ENCODE results near the gene TMEM164.
"Not testable (repeated sequence)": the region's sequence is repeated elsewhere in the genome, so short reads cannot be mapped to it uniquely, and the experiment has no call there.

TMEM164 gene

DNA sequence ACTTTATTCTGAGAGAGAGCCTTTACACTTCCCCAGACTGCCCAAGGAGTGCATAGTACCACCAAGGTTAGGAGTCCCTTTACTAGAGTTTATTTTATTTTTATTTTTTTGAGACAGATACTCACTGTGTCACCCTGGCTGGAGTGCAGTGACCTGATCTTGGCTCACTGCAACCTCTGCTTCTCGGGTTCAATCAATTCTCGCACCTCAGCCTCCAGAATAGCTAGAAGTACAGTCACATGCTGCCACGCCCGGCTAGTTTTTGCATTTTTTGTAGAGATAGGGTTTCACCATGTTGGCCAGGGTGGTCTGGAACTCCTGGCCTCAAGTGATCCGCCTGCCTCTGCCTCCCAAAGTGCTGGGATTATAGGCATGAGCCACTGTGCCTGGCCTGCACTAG lies 151.4 kb downstream of the TMEM164 start:
- H3K4me1 ChIP-seq (ENCODE audit: control insufficient read depth, insufficient read depth, low read length); H3K27me3 ChIP-seq (ENCODE audit: control insufficient read depth, insufficient read depth, low read length): not testable (repeated sequence)

DNA sequence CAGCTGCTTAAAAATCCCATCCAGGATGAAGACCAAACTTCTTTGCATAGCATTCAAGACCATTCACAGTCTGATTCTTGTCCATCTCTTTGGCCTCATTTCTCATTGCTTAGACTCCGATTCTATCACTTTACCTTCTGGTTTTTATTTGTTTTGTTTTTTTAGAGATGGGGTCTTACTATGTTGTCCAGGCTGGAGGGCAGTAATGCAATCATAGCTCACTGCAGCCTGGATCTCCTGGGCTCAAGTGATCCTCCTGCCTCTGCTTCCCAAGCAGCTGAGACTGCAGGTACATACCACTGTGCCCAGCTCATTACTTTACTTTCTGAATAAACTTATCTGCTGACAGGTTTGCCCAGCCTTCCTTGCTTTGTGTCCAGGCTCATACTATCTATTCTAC lies 152.8 kb downstream of the TMEM164 start:
- no peaks in the 10 kb centered on the region for H3K36me3 ChIP-seq (ENCODE audit: control insufficient read depth, insufficient read depth, low read length)
- H3K9ac ChIP-seq (ENCODE audit: low read length): no peak overlapping the region
- no peaks in the 10 kb centered on the region for H3K9me3 ChIP-seq (ENCODE audit: control insufficient read depth, low read length)
- H3K27me3 ChIP-seq (ENCODE audit: control insufficient read depth, insufficient read depth, low read length): no peaks in the 10 kb centered on the region
- no peak overlapping the region for H3K4me3 ChIP-seq (ENCODE audit: low read length)
- H3K4me1 ChIP-seq (ENCODE audit: control insufficient read depth, insufficient read depth, low read length): peaks cover under 1% of the 10 kb centered on the region

More for the DNA sequence above, 151.4 kb downstream of the TMEM164 start:
- H3K4me3 ChIP-seq (ENCODE audit: low read length); H3K36me3 ChIP-seq (ENCODE audit: control insufficient read depth, insufficient read depth, low read length); H3K9me3 ChIP-seq (ENCODE audit: control insufficient read depth, low read length); H3K9ac ChIP-seq (ENCODE audit: low read length): not testable (repeated sequence)

DNA sequence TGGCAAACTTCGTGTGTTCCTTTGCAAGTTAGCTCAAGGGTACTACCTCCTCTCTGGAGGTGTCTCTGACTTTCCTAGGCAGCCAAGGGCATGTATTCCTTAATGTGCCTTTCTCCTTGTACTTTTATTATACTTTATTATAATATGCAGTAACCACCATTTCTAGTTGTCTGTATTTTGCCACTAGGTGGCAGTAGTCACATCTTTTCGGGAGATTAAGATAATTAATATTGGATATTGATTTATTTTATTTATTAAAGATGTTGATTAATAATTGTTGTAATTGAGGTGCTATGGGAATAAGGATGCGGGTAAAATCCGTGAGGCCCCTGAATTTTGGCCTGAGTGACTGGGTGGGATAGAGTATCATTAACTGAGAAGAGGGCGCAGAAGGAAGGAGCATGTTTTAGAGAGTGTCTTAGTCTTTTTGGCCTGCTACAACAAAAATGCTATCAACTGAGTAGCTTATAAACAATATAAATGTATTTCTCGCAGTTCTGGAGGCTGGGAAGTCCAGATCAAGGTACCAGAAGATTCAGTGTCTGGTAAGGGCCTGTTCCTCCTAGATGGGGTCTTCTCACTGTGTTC lies 153.3 kb downstream of the TMEM164 start:
- H3K9me3 ChIP-seq (ENCODE audit: control insufficient read depth, low read length): no peaks in the 10 kb centered on the region
- H3K36me3 ChIP-seq (ENCODE audit: control insufficient read depth, insufficient read depth, low read length): no peaks in the 10 kb centered on the region

DNA sequence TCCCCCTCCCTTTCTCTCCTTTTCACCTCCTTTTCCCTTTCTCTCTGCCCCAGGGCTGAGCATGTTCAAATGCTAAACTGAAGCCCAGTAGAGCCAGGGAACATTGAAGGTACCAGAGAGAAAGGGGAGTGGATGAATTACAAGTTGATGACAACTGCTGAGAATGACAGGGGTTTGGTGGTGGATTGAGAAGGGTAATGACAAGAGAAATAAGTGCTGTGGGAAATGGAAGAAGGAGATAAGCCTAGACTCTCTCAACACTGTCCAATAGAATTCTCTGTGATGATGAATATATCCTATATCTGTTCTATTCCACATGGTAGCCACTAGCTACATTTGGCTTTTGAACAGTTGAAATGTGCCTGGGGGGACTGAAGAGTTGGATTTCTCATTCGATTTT lies 154.5 kb downstream of the TMEM164 start:
- Histone ChIP-seq H3K9me3 (ENCODE audit: control insufficient read depth, low read length) (no peaks in the 10 kb centered on the region), H3K9ac (ENCODE audit: low read length) (no peak overlapping the region), H3K4me1 (ENCODE audit: control insufficient read depth, insufficient read depth, low read length) (peaks cover 3% of the 10 kb centered on the region), H3K36me3 (ENCODE audit: control insufficient read depth, insufficient read depth, low read length) (no peaks in the 10 kb centered on the region), H3K4me3 (ENCODE audit: low read length) (no peak overlapping the region), H3K27me3 (ENCODE audit: control insufficient read depth, insufficient read depth, low read length) (no peaks in the 10 kb centered on the region)

More for the DNA sequence above, 153.3 kb downstream of the TMEM164 start:
- H3K27me3 ChIP-seq (ENCODE audit: control insufficient read depth, insufficient read depth, low read length): no peaks in the 10 kb centered on the region
- H3K9ac ChIP-seq (ENCODE audit: low read length): no peak overlapping the region
- peaks cover 3% of the 10 kb centered on the region for H3K4me1 ChIP-seq (ENCODE audit: control insufficient read depth, insufficient read depth, low read length)
- no peak overlapping the region for H3K4me3 ChIP-seq (ENCODE audit: low read length)

DNA sequence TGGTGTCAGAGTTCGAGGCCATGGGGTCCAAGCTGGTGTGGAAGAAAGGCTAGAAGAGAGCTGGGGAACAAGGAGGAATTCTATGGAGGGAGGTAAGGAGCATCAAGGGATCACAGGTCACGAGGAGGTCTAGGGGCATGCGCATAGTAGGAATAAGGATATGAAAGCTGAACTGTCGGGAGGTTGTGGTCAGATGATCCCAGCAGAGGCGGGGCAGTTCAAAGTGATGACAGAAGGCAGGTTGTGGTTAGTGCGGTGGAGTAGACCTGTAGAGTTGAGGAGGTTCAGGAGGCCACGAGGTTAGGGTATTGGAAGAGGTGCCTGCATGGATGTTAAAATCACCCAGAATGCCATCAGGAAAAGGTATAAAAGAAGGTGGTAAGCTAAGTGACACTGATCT lies 156.3 kb downstream of the TMEM164 start:
- H3K27me3 ChIP-seq (ENCODE audit: control insufficient read depth, insufficient read depth, low read length): no peaks in the 10 kb centered on the region

DNA sequence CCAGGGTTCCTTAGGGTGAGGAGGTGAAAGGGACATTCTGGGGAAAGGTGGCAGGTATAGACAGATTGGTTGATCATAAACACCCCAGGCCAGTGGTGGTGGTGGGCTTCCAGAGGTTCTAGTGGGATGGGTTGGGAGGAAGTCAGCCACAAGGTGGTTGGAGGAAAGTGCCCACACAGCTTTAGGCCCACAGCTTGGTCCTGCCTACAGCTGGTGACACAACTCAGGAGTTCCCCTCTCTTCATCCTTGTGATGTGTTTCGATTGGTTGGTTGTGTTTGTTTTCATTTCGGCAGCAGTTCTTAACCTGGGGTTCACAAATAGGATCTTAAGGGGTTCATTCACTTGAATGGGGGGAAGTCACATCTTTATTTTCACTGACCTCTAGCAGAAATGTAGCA lies 157.0 kb downstream of the TMEM164 start:
- Histone ChIP-seq H3K27me3 (ENCODE audit: control insufficient read depth, insufficient read depth, low read length) (no peaks in the 10 kb centered on the region), H3K4me3 (ENCODE audit: low read length) (no peak overlapping the region)

More for the DNA sequence above, 156.3 kb downstream of the TMEM164 start:
- Histone ChIP-seq H3K9ac (ENCODE audit: low read length) (no peak overlapping the region), H3K36me3 (ENCODE audit: control insufficient read depth, insufficient read depth, low read length) (no peaks in the 10 kb centered on the region), H3K4me3 (ENCODE audit: low read length) (no peak overlapping the region), H3K9me3 (ENCODE audit: control insufficient read depth, low read length) (no peaks in the 10 kb centered on the region), H3K4me1 (ENCODE audit: control insufficient read depth, insufficient read depth, low read length) (peaks cover 3% of the 10 kb centered on the region)

DNA sequence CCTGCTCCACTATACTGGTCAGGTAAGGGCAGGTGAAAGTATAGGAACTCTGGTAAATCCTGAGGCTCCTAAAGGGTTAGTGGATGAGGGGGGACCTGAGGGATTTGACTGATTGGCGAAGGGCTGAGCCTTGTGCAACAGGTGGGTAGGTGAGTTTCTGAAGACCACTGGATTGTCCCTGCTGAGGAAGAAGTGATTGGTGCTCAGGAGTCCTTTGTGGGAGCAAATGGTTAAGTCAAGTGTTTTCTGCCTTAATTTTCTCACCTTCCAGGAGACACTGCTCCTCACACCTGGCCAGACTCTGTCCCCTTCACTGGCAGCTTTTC lies 158.4 kb downstream of the TMEM164 start:
- Histone ChIP-seq H3K27me3 (ENCODE audit: control insufficient read depth, insufficient read depth, low read length) (no peaks in the 10 kb centered on the region), H3K36me3 (ENCODE audit: control insufficient read depth, insufficient read depth, low read length) (no peaks in the 10 kb centered on the region), H3K9ac (ENCODE audit: low read length) (no peak overlapping the region), H3K4me3 (ENCODE audit: low read length) (no peak overlapping the region), H3K9me3 (ENCODE audit: control insufficient read depth, low read length) (no peaks in the 10 kb centered on the region), H3K4me1 (ENCODE audit: control insufficient read depth, insufficient read depth, low read length) (peaks cover 3% of the 10 kb centered on the region)

More for the DNA sequence above, 157.0 kb downstream of the TMEM164 start:
- no peak overlapping the region for H3K9ac ChIP-seq (ENCODE audit: low read length)
- H3K36me3 ChIP-seq (ENCODE audit: control insufficient read depth, insufficient read depth, low read length): no peaks in the 10 kb centered on the region
- H3K4me1 ChIP-seq (ENCODE audit: control insufficient read depth, insufficient read depth, low read length): peaks cover 3% of the 10 kb centered on the region
- no peaks in the 10 kb centered on the region for H3K9me3 ChIP-seq (ENCODE audit: control insufficient read depth, low read length)

DNA sequence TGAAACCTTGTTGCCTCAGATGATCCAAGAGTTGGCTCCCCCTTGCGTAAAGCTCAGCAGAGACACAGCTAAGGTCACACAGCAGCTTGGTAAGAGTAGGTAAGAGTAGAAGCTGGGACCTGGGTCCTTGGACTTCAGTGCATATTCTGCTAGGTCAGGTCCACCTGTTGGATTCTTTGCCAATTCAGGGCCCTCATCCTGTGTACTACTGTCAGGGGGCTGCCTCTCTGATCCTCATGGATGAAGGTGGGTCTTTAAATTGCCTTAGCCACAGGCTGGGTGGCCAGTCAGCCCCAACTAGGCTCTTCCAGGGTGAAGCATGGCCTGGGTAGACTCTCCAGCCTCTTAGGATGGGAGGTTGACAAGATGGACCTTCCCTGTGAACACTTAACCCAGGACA lies 159.2 kb downstream of the TMEM164 start:
- Histone ChIP-seq H3K4me3 (ENCODE audit: low read length) (no peak overlapping the region), H3K9me3 (ENCODE audit: control insufficient read depth, low read length) (no peaks in the 10 kb centered on the region), H3K9ac (ENCODE audit: low read length) (no peak overlapping the region), H3K4me1 (ENCODE audit: control insufficient read depth, insufficient read depth, low read length) (peaks cover 3% of the 10 kb centered on the region), H3K27me3 (ENCODE audit: control insufficient read depth, insufficient read depth, low read length) (no peaks in the 10 kb centered on the region), H3K36me3 (ENCODE audit: control insufficient read depth, insufficient read depth, low read length) (no peaks in the 10 kb centered on the region)

DNA sequence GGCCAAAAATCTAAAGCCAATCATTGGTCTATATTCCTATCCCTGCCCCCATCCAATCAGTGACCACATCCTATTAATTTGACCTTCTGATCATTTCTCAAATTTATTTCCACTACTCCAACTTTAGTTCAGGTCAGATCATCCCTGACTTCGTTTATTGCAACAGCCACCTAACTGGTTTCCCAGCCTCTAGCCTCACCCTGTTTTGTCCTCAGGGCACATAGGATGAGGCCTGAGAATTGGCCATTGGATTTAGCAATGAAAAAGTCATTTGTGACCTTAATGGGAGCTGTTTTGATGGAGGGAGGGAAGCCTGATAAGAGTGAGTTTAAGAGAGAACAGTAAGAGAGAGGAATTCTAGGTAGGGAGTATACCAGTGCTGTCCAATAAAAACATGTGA lies 160.0 kb downstream of the TMEM164 start:
- no peaks in the 10 kb centered on the region for H3K36me3 ChIP-seq (ENCODE audit: control insufficient read depth, insufficient read depth, low read length)
- H3K27me3 ChIP-seq (ENCODE audit: control insufficient read depth, insufficient read depth, low read length): no peaks in the 10 kb centered on the region
- H3K4me3 ChIP-seq (ENCODE audit: low read length): no peak overlapping the region
- peaks cover 3% of the 10 kb centered on the region for H3K4me1 ChIP-seq (ENCODE audit: control insufficient read depth, insufficient read depth, low read length)
- no peaks in the 10 kb centered on the region for H3K9me3 ChIP-seq (ENCODE audit: control insufficient read depth, low read length)
- H3K9ac ChIP-seq (ENCODE audit: low read length): no peak overlapping the region

DNA sequence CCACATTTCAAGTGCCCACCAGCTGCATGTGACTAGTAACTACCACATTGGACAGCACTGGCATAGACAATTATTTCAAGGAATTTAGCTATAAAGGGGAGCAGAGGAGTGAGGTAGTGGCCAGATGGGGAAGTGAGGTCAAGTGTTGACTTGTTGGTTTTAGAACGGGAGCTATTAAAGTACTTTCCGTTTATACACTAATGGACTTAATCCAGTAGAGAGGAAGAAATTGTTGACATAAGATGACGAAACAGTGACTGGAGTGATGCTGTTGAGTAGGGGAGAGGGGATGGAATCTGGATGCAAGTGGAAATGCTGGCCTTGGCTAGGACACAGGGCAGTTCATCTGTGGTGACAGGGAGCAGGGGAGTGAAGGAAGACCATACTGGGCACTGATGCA lies 160.6 kb downstream of the TMEM164 start:
- H3K27me3 ChIP-seq (ENCODE audit: control insufficient read depth, insufficient read depth, low read length): no peaks in the 10 kb centered on the region
- no peak overlapping the region for H3K9ac ChIP-seq (ENCODE audit: low read length)
- no peaks in the 10 kb centered on the region for H3K9me3 ChIP-seq (ENCODE audit: control insufficient read depth, low read length)
- no peak overlapping the region for H3K4me3 ChIP-seq (ENCODE audit: low read length)
- H3K36me3 ChIP-seq (ENCODE audit: control insufficient read depth, insufficient read depth, low read length): no peaks in the 10 kb centered on the region
- peaks cover 3% of the 10 kb centered on the region for H3K4me1 ChIP-seq (ENCODE audit: control insufficient read depth, insufficient read depth, low read length)

DNA sequence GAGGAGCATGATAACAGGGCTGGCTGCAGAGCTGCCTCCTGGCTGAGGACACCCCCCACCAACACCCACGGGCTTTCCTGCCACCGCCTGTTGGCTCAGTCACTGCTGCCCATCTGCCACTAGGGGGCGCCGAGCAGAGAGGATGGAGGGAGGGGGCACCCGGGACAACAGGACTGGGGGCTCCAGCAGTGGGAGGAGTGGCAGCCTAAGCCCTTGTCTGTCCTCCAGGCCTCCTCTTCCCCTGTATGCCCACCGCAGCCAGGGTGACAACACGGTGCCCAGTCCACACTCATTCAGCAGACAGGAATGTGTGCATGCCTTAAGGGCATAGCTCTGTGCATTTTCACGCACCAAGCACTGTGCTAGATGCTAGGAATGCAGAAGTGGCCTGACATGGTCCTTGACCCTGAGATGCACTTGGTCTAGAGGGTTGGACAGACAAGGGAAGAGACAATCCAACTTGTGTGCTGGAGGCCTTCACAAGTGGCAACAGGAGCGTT lies 165.1 kb downstream of the TMEM164 start:
- Histone ChIP-seq H3K27me3 (ENCODE audit: control insufficient read depth, insufficient read depth, low read length) (no peaks in the 10 kb centered on the region), H3K9ac (ENCODE audit: low read length) (no peak overlapping the region), H3K4me3 (ENCODE audit: low read length) (no peak overlapping the region), H3K4me1 (ENCODE audit: control insufficient read depth, insufficient read depth, low read length) (peaks cover 1% of the 10 kb centered on the region), H3K36me3 (ENCODE audit: control insufficient read depth, insufficient read depth, low read length) (no peaks in the 10 kb centered on the region), H3K9me3 (ENCODE audit: control insufficient read depth, low read length) (no peaks in the 10 kb centered on the region)

DNA sequence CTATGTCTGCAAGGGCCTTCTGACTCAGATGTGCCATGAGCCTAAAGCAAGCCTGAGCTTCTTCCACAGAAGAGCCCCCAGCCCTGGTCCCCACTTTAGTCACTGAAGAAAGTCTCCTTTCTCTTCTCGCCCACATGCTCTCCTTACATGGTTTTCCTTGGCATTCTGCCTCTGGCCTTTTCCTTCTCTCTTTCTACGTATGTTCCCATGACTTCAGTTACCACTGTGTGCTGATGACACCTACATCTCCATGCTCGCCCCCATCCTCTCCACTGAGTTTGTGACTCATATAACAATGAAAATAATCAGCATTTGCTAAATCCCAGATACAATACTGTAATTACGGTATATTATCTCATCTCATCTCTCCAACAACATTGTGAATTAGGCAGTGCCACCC lies 165.7 kb downstream of the TMEM164 start:
- Histone ChIP-seq H3K27me3 (ENCODE audit: control insufficient read depth, insufficient read depth, low read length) (no peaks in the 10 kb centered on the region), H3K9ac (ENCODE audit: low read length) (no peak overlapping the region), H3K36me3 (ENCODE audit: control insufficient read depth, insufficient read depth, low read length) (no peaks in the 10 kb centered on the region), H3K4me3 (ENCODE audit: low read length) (no peak overlapping the region), H3K9me3 (ENCODE audit: control insufficient read depth, low read length) (no peaks in the 10 kb centered on the region), H3K4me1 (ENCODE audit: control insufficient read depth, insufficient read depth, low read length) (peaks cover 7% of the 10 kb centered on the region)

DNA sequence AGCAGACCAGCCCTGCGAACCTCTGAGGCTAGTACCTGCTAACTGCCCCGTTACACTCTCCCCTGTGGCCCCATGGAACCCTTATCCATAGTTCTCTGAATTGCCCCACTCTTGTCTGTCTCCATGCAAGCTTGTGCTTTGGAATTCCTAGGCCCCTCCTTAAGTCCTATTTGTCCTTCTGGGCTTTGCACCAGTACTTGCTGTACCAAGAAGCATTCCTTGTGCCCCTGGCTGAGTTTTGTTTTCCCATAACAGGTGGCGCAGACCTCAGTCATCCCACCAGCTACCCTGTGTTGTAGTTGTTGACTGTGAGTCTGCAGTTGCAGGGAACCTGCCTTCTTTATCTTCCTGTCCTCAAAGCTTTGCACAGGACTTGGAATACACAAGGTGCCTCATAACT lies 167.1 kb downstream of the TMEM164 start:
- H3K9ac ChIP-seq (ENCODE audit: low read length): no peak overlapping the region
- H3K4me1 ChIP-seq (ENCODE audit: control insufficient read depth, insufficient read depth, low read length): peaks cover 12% of the 10 kb centered on the region
- H3K4me3 ChIP-seq (ENCODE audit: low read length): no peak overlapping the region

More for the DNA sequence above, 167.1 kb downstream of the TMEM164 start:
- Histone ChIP-seq H3K27me3 (ENCODE audit: control insufficient read depth, insufficient read depth, low read length) (no peaks in the 10 kb centered on the region), H3K36me3 (ENCODE audit: control insufficient read depth, insufficient read depth, low read length) (no peaks in the 10 kb centered on the region), H3K9me3 (ENCODE audit: control insufficient read depth, low read length) (no peaks in the 10 kb centered on the region)

All from mucosa of stomach (tissue), 1 donor.